SIG-M5 (cell line): ENCODE results near the gene BBS5.
"Not testable (repeated sequence)": the region's sequence is repeated elsewhere in the genome, so short reads cannot be mapped to it uniquely, and the experiment has no call there.

Source experiments
- DNase-seq: peaks from one replicate; lab custom pipeline; 2025; lab: John Stamatoyannopoulos, UW

Gene BBS5

DNA sequence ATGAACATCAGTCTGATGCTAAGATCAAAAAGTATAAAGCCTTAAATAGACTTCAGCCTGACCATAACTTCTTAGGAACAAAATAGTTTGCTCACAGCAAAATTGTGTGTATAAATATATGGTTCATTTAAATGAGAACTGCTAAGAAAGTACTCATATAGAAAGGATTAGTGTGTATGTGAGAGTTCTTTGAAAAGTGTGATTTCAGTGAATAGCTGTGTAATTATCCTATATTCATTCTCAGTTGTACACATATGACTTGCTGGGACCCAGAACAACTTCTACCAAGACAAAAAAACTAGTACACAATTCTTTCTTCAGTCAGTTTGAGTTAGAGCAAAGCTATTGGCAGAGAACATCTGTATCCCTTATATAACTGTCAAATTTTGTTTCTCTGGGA, 7.2 kb downstream of the BBS5 start:
- no peak for DNase-seq

- DNase-seq = no peak
Observed at GRCh38 chr2:169490834-169491233, 11.5 kb downstream of the BBS5 start.

DNA sequence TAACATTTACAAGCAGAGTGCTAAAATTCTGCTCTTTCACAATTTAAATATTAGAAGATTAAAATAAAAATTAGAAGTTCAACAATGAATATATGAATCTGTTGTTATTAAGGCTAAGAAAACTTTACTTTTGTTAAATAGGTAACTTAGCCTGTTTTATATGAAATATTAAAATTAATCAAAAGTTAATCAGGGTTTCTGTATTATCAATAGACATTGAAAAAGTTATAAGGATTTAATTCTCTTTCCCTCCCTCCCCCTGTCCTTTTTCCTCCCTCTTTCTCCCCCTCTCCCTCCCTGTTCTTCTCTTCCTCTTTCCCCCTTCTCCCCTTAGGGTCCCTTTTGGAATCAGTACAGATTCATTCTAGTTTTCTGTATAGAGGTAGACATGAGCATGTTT, 12.1 kb downstream of the BBS5 start:
- no peak for DNase-seq

- no peak for DNase-seq
Observed at GRCh38 chr2:169493360-169493759, 14.1 kb downstream of the BBS5 start.

DNA sequence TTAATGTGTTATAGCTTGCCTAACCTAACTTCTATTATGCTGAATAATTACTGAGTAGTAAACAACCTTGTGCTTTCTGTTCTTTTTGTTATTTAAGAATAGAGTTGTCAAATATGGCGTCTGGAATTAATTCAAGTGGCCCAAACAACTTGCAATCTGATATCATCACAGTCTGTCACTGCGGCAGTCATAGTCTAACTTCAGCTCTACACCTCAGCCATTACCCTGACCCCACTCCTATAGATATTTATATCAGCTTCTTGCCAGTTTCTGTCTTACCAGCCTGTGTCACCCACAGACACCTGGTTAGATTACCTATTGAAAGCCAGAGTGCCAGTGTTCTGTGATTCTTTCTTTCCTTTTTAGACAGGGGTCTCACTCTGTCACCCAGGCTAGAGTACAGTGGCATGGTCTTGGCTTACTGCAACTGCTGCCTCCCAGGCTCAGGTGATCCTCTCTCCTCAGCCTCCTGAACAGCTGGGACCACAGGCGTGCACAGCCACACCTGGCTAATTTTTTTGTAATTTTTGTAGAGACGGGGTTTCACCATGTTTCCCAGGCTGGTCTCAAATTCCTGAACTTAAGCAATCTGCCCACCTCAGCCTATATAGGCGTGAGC, 16.1 kb downstream of the BBS5 start:
- DNase-seq = no peak

DNA sequence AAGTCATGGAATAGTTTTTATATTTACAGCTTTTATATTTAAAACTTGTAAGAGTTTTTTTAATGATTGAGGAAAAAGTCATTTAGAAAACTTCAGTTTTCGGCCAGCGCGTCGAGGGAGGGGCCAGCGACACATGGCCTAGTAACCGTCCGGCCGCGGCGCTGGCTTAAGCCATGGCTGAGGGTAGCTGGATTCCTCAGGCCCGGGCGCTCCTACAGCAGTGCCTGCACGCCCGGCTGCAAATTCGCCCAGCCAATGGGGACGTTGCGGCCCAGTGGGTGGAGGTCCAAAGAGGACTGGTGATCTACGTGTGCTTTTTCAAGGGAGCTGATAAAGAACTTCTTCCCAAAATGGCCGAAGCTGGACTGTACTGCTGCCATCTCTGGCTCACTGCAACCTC, 25.4 kb downstream of the BBS5 start:
- DNase-seq = no peak

GRCh38 chr2:169507698-169508097, 28.4 kb downstream of the BBS5 start:
- DNase-seq = no peak

- no peak for DNase-seq
Observed at GRCh38 chr2:169509298-169509885, 30.1 kb downstream of the BBS5 start, which contains the start of gene KLHL41. Gene KLHL41 (plus strand): TSS chr2:169509702. CDS start chr2:169509779, 77 bp downstream.

DNA sequence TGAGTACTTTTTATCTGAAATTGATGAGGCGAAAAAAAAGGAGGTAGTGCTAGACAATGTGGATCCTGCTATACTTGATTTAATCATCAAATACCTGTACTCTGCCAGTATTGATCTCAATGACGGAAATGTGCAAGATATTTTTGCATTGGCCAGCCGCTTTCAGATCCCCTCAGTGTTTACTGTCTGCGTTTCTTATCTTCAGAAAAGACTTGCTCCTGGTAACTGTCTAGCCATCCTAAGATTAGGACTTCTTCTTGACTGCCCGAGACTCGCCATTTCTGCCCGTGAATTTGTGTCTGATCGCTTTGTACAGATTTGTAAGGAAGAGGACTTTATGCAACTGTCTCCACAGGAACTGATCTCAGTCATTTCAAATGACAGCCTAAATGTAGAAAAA, 30.7 kb downstream of the BBS5 start:
- DNase-seq = no peak

GRCh38 chr2:169510496-169510895, 31.2 kb downstream of the BBS5 start:
- no peak for DNase-seq

DNA sequence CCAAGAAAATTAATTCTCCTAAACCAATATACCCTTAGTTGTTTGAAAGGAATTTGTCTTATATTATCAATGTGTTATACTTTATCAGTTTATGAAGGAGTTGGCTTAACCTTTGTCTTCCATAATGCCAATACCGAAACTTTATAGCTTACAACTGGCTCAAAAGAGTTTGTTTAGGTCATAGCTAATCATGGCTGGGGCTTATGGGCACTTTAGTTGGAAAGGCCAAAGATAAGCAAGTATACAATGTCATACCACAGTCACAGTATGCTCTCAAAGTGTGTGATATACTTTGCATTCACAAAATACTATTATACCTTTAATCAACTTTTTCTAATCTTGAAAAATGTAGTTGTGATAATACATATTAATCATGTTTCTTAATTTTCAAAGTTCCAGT, 32.5 kb downstream of the BBS5 start:
- DNase-seq = no peak

- no peak for DNase-seq
Observed at GRCh38 chr2:169512525-169512924, 33.2 kb downstream of the BBS5 start.

DNA sequence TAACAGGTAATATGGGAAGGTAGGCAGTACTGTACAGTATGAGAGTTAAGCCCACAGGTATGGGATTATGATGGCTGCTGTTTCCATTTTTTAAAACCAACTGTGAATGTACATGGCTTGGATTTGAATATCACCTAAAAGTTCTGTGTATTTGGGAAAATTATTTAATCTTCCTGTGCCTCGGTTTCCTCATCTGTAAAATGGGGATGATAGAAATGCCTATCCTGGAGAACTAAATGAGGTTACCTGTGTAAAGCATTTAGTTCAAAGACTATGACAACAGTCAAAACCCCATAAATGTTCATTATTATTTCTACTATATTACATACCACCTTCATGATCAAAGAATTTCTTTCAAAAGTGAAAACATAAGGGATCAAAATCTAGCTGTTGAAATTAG, 33.8 kb downstream of the BBS5 start:
- DNase-seq = no peak

DNA sequence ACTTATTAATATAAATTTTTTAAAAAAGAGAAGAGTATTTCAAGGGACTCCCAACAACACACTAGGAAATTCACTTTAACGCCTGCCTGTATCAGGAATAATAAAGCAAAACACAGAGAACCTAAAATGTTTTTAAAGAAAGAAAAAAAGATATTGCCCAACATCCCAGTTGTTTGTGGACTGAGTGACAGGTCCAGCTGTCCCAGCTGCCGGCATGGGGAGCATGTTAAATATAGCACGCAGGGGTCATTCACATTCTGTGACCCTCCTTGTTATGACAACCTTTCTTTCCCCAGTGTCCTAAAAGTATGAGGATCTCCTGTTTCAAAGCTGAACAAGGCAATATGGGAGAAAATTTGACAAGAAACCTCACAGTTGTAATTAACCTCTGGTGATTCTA, 34.6 kb downstream of the BBS5 start:
- DNase-seq = no peak

- DNase-seq = not testable (repeated sequence)
Observed at GRCh38 chr2:169514758-169515157, 35.5 kb downstream of the BBS5 start.

- DNase-seq = not testable (repeated sequence)
Observed at GRCh38 chr2:169516488-169516995, 37.2 kb downstream of the BBS5 start.

DNA sequence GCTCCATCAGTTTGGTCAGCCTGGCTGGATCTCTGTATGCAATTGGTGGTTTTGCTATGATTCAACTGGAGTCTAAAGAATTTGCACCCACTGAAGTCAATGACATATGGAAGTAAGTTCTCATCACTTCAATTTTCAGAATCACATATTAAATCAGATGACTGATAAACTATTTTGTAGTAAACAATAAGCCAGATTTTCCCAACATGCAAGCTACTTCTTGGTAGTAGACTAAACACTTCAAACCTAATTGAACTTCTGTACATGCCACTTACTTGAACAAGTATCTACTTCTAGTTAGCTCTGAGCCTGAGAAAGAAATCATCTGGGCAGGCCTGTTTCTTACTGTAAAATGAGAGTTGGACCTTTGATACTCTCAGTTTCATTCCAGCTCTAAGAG, 41.6 kb downstream of the BBS5 start:
- no peak for DNase-seq

GRCh38 chr2:169523681-169524080, 44.4 kb downstream of the BBS5 start:
- no peak for DNase-seq

GRCh38 chr2:169525434-169525833, 46.1 kb downstream of the BBS5 start:
- DNase-seq = no peak

DNA sequence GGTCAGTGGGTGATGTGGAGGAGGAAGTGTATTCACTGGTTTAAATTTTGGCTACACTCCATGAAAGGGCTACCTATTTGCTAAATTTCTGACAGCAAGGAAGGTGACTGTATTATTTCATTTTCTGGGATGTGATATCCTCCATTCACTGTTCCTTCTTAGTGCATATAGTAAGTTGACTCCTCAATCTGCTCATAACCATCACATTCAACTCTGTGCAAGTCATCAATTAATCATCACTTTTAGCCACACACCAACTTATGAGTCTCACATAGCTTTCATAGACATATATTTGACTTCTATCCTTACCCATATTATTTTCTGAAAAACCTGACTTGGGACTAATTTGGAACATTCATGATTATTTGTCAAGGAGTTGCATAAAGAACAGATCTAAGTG, 47.2 kb downstream of the BBS5 start:
- no peak for DNase-seq

DNA sequence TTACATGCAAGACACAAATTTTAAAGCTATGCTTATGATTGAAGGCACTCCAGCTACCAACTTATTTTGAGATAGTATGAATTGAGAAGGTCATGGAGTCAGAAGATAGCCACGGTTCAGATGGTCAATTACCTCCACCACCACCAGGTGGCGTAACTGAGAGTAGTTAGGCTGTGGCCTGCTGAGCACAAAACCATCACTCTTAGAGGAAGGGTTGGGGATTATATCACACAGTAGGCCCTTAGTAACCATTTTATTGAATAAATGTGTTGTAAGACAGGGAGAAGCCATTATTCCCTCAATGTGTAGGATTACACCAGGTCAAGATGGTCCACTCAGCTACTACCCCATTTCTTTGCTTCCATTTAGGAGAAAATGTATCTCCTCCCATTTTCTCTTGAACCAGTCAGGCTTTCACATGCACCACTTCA, 49.0 kb downstream of the BBS5 start:
- DNase-seq = no peak

GRCh38 chr2:169539460-169539859, 60.2 kb downstream of the BBS5 start:
- DNase-seq = not testable (repeated sequence)

DNA sequence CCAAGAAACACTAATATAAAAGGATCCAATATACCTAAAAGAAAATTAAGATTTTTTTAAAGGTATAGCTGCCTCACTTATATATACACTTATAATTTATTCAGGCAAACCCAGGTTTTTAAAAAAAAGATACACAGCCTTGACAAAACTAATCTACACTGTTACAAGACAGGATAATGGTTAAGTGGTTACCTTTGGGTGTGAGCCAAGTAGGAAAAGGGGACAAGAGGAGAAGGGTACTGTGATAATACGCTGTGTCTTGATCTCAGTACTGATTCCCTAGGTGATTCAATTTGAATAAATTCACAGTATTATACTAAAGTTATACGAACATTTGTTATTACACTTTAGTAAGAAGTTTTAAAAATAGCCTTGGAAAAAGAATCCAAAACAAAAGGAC, 60.9 kb downstream of the BBS5 start:
- DNase-seq = no peak

- no peak for DNase-seq
Observed at GRCh38 chr2:169542433-169542832, 63.1 kb downstream of the BBS5 start.
